Skeletal muscle satellite cell (primary cell): Measurements from ENCODE around the gene XYLT1.
"Not testable (repeated sequence)": the region's sequence is repeated elsewhere in the genome, so short reads cannot be mapped to it uniquely, and the experiment has no call there.

Experiments
- H3K27me3 ChIP-seq: 2 replicates; pipeline ENCODE4 v1.7.0; 2013; ENCODE audit warnings: low read length; ENCODE audit not compliant: control insufficient read depth, insufficient read depth
- H3K36me3 ChIP-seq: 2 replicates; pipeline ENCODE4 v1.7.0; 2013; ENCODE audit warnings: mild to moderate bottlenecking, control low read depth, low read length; ENCODE audit not compliant: insufficient read depth
- H3K4me1 ChIP-seq: 2 replicates; pipeline ENCODE4 v1.7.0; 2013; ENCODE audit warnings: low read length; ENCODE audit not compliant: control insufficient read depth, insufficient read depth
- H3K4me2 ChIP-seq: 2 replicates; pipeline ENCODE4 v1.7.0; 2013; ENCODE audit warnings: mild to moderate bottlenecking, low read length
- H3K4me3 ChIP-seq: 2 replicates; pipeline ENCODE4 v1.7.0; 2013; ENCODE audit warnings: low read length
- H3K9ac ChIP-seq: 2 replicates; pipeline ENCODE4 v1.7.0; 2013; ENCODE audit warnings: mild to moderate bottlenecking, low read depth, low read length, moderate library complexity
- H3K9me3 ChIP-seq: replicated peaks from 2 replicates; pipeline ENCODE4 v1.7.0; 2013; ENCODE audit warnings: mild to moderate bottlenecking, control low read depth, low read length

The XYLT1 gene

GRCh38 chr16:17306745-17307144 is 164.0 kb downstream of the XYLT1 start:
- Histone ChIP-seq H3K9me3 (no peaks in the 10 kb centered on the region), H3K36me3 (no peaks in the 10 kb centered on the region), H3K4me3 (no peak overlapping the region), H3K9ac (no peak overlapping the region), H3K4me2 (no peak overlapping the region), H3K27me3 (no peaks in the 10 kb centered on the region), H3K4me1 (peaks cover 8% of the 10 kb centered on the region)

GRCh38 chr16:17306211-17306610 is 164.5 kb downstream of the XYLT1 start:
- H3K27me3 ChIP-seq, H3K4me3 ChIP-seq, H3K9ac ChIP-seq, H3K4me1 ChIP-seq, H3K4me2 ChIP-seq, H3K9me3 ChIP-seq, H3K36me3 ChIP-seq: not testable (repeated sequence)

DNA sequence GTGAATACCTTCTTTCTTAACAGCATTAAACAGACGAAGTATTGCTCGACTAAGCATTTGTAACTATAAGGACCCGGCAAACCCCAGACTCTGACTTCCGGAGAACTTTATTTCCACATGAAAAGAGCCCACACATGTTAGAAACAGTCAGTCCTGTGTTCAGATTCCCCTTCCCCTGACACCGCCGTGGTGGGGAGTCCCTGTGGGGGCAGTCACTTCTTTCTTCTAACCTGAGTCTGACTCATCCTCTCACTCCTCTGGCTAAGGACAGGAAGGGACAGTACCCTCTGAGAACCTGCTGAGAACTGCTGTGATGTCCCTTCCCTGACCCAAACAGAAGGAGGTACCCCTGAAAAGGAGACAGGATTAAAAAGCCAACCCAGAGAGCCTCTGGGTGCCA is 165.1 kb downstream of the XYLT1 start:
- H3K27me3 ChIP-seq: no peaks in the 10 kb centered on the region
- no peak overlapping the region for H3K4me3 ChIP-seq
- peaks cover 8% of the 10 kb centered on the region for H3K4me1 ChIP-seq
- no peak overlapping the region for H3K9ac ChIP-seq
- H3K36me3 ChIP-seq: no peaks in the 10 kb centered on the region
- no peaks in the 10 kb centered on the region for H3K9me3 ChIP-seq
- H3K4me2 ChIP-seq: no peak overlapping the region

DNA sequence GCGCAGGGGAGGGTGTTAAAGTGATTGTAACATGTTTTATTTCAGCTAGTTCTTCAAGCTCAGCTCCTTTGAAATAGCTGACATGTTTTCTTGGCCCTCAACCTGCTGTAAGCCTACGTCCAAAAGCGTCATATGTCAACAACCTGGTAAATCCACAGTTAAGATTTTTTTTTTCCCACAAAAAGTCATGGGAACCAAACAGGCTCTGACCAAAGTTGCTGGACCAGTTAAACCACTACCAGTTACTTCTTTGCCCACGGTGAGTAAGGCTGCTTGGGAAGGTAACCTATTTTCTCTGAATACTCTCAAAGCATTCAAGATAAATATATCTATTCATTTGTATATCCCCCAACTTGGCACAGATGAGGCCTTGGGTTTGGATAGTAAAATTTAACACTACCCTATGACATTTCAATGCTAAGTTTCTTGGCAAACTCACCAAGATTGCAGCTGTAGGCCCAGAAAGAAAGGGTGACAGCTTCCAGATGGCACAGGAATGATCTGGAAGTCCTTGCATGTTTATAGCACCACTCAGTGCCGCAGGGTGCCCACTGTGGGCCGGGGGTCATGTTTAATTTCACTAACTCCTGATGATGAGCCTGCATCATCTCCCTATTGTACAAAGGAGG is 166.2 kb downstream of the XYLT1 start:
- Histone ChIP-seq H3K27me3 (no peaks in the 10 kb centered on the region), H3K4me2 (no peak overlapping the region), H3K36me3 (no peaks in the 10 kb centered on the region), H3K4me3 (no peak overlapping the region), H3K9me3 (no peaks in the 10 kb centered on the region), H3K9ac (no peak overlapping the region), H3K4me1 (peaks cover 8% of the 10 kb centered on the region)

- H3K27me3 ChIP-seq: no peaks in the 10 kb centered on the region
- H3K4me3 ChIP-seq: no peak overlapping the region
- no peak overlapping the region for H3K4me2 ChIP-seq
- peaks cover 8% of the 10 kb centered on the region for H3K4me1 ChIP-seq
- no peaks in the 10 kb centered on the region for H3K36me3 ChIP-seq
- no peaks in the 10 kb centered on the region for H3K9me3 ChIP-seq
- no peak overlapping the region for H3K9ac ChIP-seq
These were observed 166.7 kb downstream of the XYLT1 start for GRCh38 chr16:17304106-17304490.

DNA sequence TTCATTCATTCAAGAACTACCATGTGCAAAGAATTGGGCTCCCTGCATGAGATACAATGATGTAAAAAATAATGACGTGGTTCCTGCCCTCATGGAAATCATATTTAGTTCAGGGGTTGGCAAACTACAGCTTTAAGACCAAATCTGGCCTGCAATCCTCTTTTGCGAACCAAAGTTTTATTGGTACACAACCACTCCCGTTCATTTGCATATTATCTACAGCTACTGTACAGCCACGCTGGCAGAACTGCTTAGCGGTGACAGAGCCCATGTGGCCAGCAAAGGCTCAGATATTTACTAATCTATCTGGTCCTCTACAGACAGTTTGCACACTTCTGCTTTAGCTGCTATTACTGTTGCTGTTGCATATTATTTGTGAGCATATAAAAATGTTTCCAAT is 167.7 kb downstream of the XYLT1 start:
- no peaks in the 10 kb centered on the region for H3K9me3 ChIP-seq
- no peaks in the 10 kb centered on the region for H3K27me3 ChIP-seq
- H3K36me3 ChIP-seq: no peaks in the 10 kb centered on the region
- no peak overlapping the region for H3K9ac ChIP-seq
- peaks cover 8% of the 10 kb centered on the region for H3K4me1 ChIP-seq
- no peak overlapping the region for H3K4me2 ChIP-seq
- H3K4me3 ChIP-seq: no peak overlapping the region

- no peaks in the 10 kb centered on the region for H3K27me3 ChIP-seq
- no peak overlapping the region for H3K4me3 ChIP-seq
- H3K9ac ChIP-seq: no peak overlapping the region
- peaks cover 8% of the 10 kb centered on the region for H3K4me1 ChIP-seq
- H3K4me2 ChIP-seq: no peak overlapping the region
- H3K9me3 ChIP-seq: no peaks in the 10 kb centered on the region
- no peaks in the 10 kb centered on the region for H3K36me3 ChIP-seq
These were observed 168.1 kb downstream of the XYLT1 start for GRCh38 chr16:17302620-17303019.

DNA sequence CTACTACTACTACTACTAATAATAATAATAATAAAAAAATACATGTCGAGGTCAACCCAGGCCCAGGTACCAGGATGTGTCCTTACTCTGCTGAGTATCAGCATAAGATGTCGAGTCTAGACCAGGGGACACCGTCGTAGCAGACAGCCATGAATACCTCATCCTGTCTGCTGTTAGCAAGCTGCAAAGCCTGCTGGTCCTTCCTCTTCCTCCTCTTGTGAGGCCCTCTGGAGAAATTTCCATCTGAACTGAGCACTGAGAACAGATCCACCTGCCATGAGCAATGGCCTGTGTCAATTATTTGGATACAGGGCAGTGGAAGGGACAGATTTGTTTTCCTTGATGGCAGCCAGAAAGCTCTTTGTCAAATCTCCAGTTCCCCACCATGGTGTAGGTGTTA is 168.5 kb downstream of the XYLT1 start:
- H3K27me3 ChIP-seq: no peaks in the 10 kb centered on the region
- H3K4me2 ChIP-seq: no peak overlapping the region
- peaks cover 8% of the 10 kb centered on the region for H3K4me1 ChIP-seq
- H3K9me3 ChIP-seq: no peaks in the 10 kb centered on the region
- no peak overlapping the region for H3K4me3 ChIP-seq
- H3K36me3 ChIP-seq: no peaks in the 10 kb centered on the region
- no peak overlapping the region for H3K9ac ChIP-seq

GRCh38 chr16:17301593-17302135 is 169.1 kb downstream of the XYLT1 start:
- H3K9me3 ChIP-seq: no peaks in the 10 kb centered on the region
- H3K27me3 ChIP-seq: no peaks in the 10 kb centered on the region
- no peak overlapping the region for H3K9ac ChIP-seq
- no peak overlapping the region for H3K4me2 ChIP-seq
- H3K36me3 ChIP-seq: no peaks in the 10 kb centered on the region
- H3K4me3 ChIP-seq: no peak overlapping the region
- H3K4me1 ChIP-seq: peaks cover 8% of the 10 kb centered on the region

- H3K4me2 ChIP-seq: no peak overlapping the region
- H3K4me3 ChIP-seq: no peak overlapping the region
- H3K27me3 ChIP-seq: no peaks in the 10 kb centered on the region
- no peak overlapping the region for H3K9ac ChIP-seq
- peaks cover 8% of the 10 kb centered on the region for H3K4me1 ChIP-seq
- no peaks in the 10 kb centered on the region for H3K36me3 ChIP-seq
- no peaks in the 10 kb centered on the region for H3K9me3 ChIP-seq
These were observed 169.6 kb downstream of the XYLT1 start for GRCh38 chr16:17301184-17301583.

- Histone ChIP-seq H3K36me3 (no peaks in the 10 kb centered on the region), H3K27me3 (no peaks in the 10 kb centered on the region), H3K9ac (no peak overlapping the region), H3K4me3 (no peak overlapping the region), H3K4me2 (no peak overlapping the region), H3K9me3 (no peaks in the 10 kb centered on the region), H3K4me1 (peaks cover 8% of the 10 kb centered on the region)
These were observed 171.0 kb downstream of the XYLT1 start for GRCh38 chr16:17299790-17300189.

GRCh38 chr16:17298238-17298637 is 172.5 kb downstream of the XYLT1 start:
- Histone ChIP-seq H3K4me2 (no peak overlapping the region), H3K9me3 (no peaks in the 10 kb centered on the region), H3K27me3 (no peaks in the 10 kb centered on the region), H3K4me1 (peaks cover 8% of the 10 kb centered on the region), H3K36me3 (no peaks in the 10 kb centered on the region), H3K4me3 (no peak overlapping the region), H3K9ac (no peak overlapping the region)
